ENCODE measurements around the gene PICK1. TPM values are rescaled to one million over a fixed set of nuclear protein-coding genes. Genes with fewer than 3 reads are reported as not detected.

PICK1 gene
- polyA plus RNA-seq, 1 donor from 2014 or later, result 101 TPM

GRCh38 chr22:38124236-38124974 is 67.2 kb downstream of the PICK1 start:
- Histone ChIP-seq H3K27ac (ENCODE audit: low read length) (no peak overlapping the region), H3K9ac (ENCODE audit: low read length) (no peak overlapping the region), H3K36me3 (ENCODE audit: insufficient read depth, low read length) (no peaks in the 10 kb centered on the region), H3F3A (ENCODE audit: insufficient read depth, low read length, poor library complexity, severe bottlenecking) (no peaks in the 10 kb centered on the region), H3K79me2 (replicated peaks; ENCODE audit: insufficient read depth, low read length) (no peaks in the 10 kb centered on the region), H3K4me3 (ENCODE audit: low read length) (no peak overlapping the region), H4K20me1 (ENCODE audit: insufficient read depth) (no peaks in the 10 kb centered on the region), H3K9me3 (ENCODE audit: low read length) (no peaks in the 10 kb centered on the region), H2AFZ (ENCODE audit: low read depth, low read length) (no peak overlapping the region), H3K27me3 (ENCODE audit: insufficient read depth, low read depth, low read length) (no peaks in the 10 kb centered on the region), H3K9me2 (ENCODE audit: insufficient read depth, low read length) (no peaks in the 10 kb centered on the region), H3K4me2 (ENCODE audit: low read length) (no peak overlapping the region)
- TF ChIP-seq RAD21 (conservative IDR thresholded peaks at IDR 0.05), result no peak
- TF ChIP-seq CTCF (IDR thresholded peaks at IDR 0.05; ENCODE audit: poor library complexity, severe bottlenecking), result no peak
- TF ChIP-seq POLR2AphosphoS5 (IDR thresholded peaks at IDR 0.05), result no peak
- TF ChIP-seq TAF1 (IDR thresholded peaks at IDR 0.05; ENCODE audit: low read depth), result no peak
- TF ChIP-seq EP300 (conservative IDR thresholded peaks at IDR 0.05; ENCODE audit: poor library complexity, severe bottlenecking), result no peak
- no peak for TF ChIP-seq MXI1 (conservative IDR thresholded peaks at IDR 0.05; ENCODE audit: poor library complexity, severe bottlenecking)
- TF ChIP-seq EZH2 (IDR thresholded peaks at IDR 0.05; ENCODE audit: borderline replicate concordance, insufficient read depth, low read length, poor library complexity, severe bottlenecking), result no peak

- no peak overlapping the region for H3K4me3 ChIP-seq (ENCODE audit: low read length)
- TF ChIP-seq RAD21 (conservative IDR thresholded peaks at IDR 0.05), result no peak
- TF ChIP-seq TAF1 (IDR thresholded peaks at IDR 0.05; ENCODE audit: low read depth), result no peak
- no peak overlapping the region for H2AFZ ChIP-seq (ENCODE audit: low read depth, low read length)
Measured at GRCh38 chr22:38125038-38125610, 67.9 kb downstream of the PICK1 start.

More at GRCh38 chr22:38125038-38125610, 67.9 kb downstream of the PICK1 start:
- H3K36me3 ChIP-seq (ENCODE audit: insufficient read depth, low read length), result no peaks in the 10 kb centered on the region
- no peaks in the 10 kb centered on the region for H3K79me2 ChIP-seq (replicated peaks; ENCODE audit: insufficient read depth, low read length)
- H3F3A ChIP-seq (ENCODE audit: insufficient read depth, low read length, poor library complexity, severe bottlenecking), result no peaks in the 10 kb centered on the region
- no peak overlapping the region for H3K9ac ChIP-seq (ENCODE audit: low read length)
- no peaks in the 10 kb centered on the region for H3K9me2 ChIP-seq (ENCODE audit: insufficient read depth, low read length)
- no peaks in the 10 kb centered on the region for H4K20me1 ChIP-seq (ENCODE audit: insufficient read depth)
- H3K9me3 ChIP-seq (ENCODE audit: low read length), result no peaks in the 10 kb centered on the region
- H3K27me3 ChIP-seq (ENCODE audit: insufficient read depth, low read depth, low read length), result no peaks in the 10 kb centered on the region
- no peak overlapping the region for H3K4me2 ChIP-seq (ENCODE audit: low read length)
- H3K27ac ChIP-seq (ENCODE audit: low read length), result no peak overlapping the region

Other genes with a start within 250 kb of the PICK1 start
- 12.2 and 13.0 TPM in 2 replicates for gene GCAT, start 249.5 kb upstream of the PICK1 start, polyA plus RNA-seq
- gene GALR3, start 234.0 kb upstream of the PICK1 start, polyA plus RNA-seq, result 0.73 TPM in 1 of 2 replicates, not detected in the other
- 92.4 and 127 TPM in 2 replicates for gene ANKRD54, start 213.1 kb upstream of the PICK1 start, polyA plus RNA-seq
- 352 and 396 TPM in 2 replicates for gene EIF3L, start 208.0 kb upstream of the PICK1 start, polyA plus RNA-seq
- 11.4 and 13.0 TPM in 2 replicates for gene MICALL1, start 151.1 kb upstream of the PICK1 start, polyA plus RNA-seq
- gene C22orf23, start 103.8 kb upstream of the PICK1 start, polyA plus RNA-seq, result 1.0 and 1.3 TPM in 2 replicates
- 170 and 195 TPM in 2 replicates for gene POLR2F, start 103.7 kb upstream of the PICK1 start, polyA plus RNA-seq
- not detected in 2 replicates for gene SOX10, start 72.8 kb upstream of the PICK1 start, polyA plus RNA-seq
- not detected in 2 replicates for gene SLC16A8, start 26.8 kb downstream of the PICK1 start, polyA plus RNA-seq
- 1.2 and 2.3 TPM in 2 replicates for gene BAIAP2L2, start 53.3 kb downstream of the PICK1 start, polyA plus RNA-seq
- 18.5 and 20.0 TPM in 2 replicates for gene PLA2G6, start 124.4 kb downstream of the PICK1 start, polyA plus RNA-seq
- 2.1 and 4.8 TPM in 2 replicates for gene MAFF, start 144.6 kb downstream of the PICK1 start, polyA plus RNA-seq
- 19.7 and 29.3 TPM in 2 replicates for gene TMEM184B, start 215.6 kb downstream of the PICK1 start, polyA plus RNA-seq